ENCODE measurements around the gene SBF2. TPM values are rescaled to one million over a fixed set of nuclear protein-coding genes. Genes with fewer than 3 reads are reported as not detected.
"Not testable (repeated sequence)": the region's sequence is repeated elsewhere in the genome, so short reads cannot be mapped to it uniquely, and the experiment has no call there.

The SBF2 gene
- polyA plus RNA-seq, 1 donor = 45.4 TPM

GRCh38 chr11:9957072-9957471, 336.9 kb downstream of the SBF2 start:
- no peaks in the 10 kb centered on the region for H3K27me3 ChIP-seq (ENCODE audit: control insufficient read depth, insufficient read depth, low read length)
- H3K4me3 ChIP-seq (ENCODE audit: low read length) = no peak overlapping the region
- H3K27ac ChIP-seq (ENCODE audit: low read length) = no peak overlapping the region
- no peak for DNase-seq
- no CpG with 5 or more reads among the region's 4 CpGs for WGBS (ENCODE audit: insufficient coverage, low lambda C conversion rate)
- H3K4me1 ChIP-seq (ENCODE audit: control insufficient read depth, insufficient read depth, low read length) = no peaks in the 10 kb centered on the region
- H3K9me3 ChIP-seq (ENCODE audit: control insufficient read depth, low read depth, low read length) = no peaks in the 10 kb centered on the region
- H3K36me3 ChIP-seq (ENCODE audit: control insufficient read depth, insufficient read depth, low read length) = peaks cover 18% of the 10 kb centered on the region

- no peak for DNase-seq
- no peaks in the 10 kb centered on the region for H3K9me3 ChIP-seq (ENCODE audit: control insufficient read depth, low read depth, low read length)
- H3K4me3 ChIP-seq (ENCODE audit: low read length) = no peak overlapping the region
- peaks cover 15% of the 10 kb centered on the region for H3K36me3 ChIP-seq (ENCODE audit: control insufficient read depth, insufficient read depth, low read length)
- no peaks in the 10 kb centered on the region for H3K27me3 ChIP-seq (ENCODE audit: control insufficient read depth, insufficient read depth, low read length)
- no peaks in the 10 kb centered on the region for H3K4me1 ChIP-seq (ENCODE audit: control insufficient read depth, insufficient read depth, low read length)
- H3K27ac ChIP-seq (ENCODE audit: low read length) = no peak overlapping the region
- 100% methylated on average over 1 of the region's 2 CpGs for WGBS (ENCODE audit: insufficient coverage, low lambda C conversion rate)
Measured at GRCh38 chr11:9956483-9956882, 337.5 kb downstream of the SBF2 start.

GRCh38 chr11:9955391-9955790, 338.6 kb downstream of the SBF2 start:
- WGBS (ENCODE audit: insufficient coverage, low lambda C conversion rate) = no CpG with 5 or more reads among the region's 1 CpG
- Histone ChIP-seq H3K27me3 (ENCODE audit: control insufficient read depth, insufficient read depth, low read length) (no peaks in the 10 kb centered on the region), H3K27ac (ENCODE audit: low read length) (no peak overlapping the region)

GRCh38 chr11:9953994-9954626, 339.9 kb downstream of the SBF2 start:
- no peak overlapping the region for H3K27ac ChIP-seq (ENCODE audit: low read length)
- peaks cover 9% of the 10 kb centered on the region for H3K36me3 ChIP-seq (ENCODE audit: control insufficient read depth, insufficient read depth, low read length)
- WGBS (ENCODE audit: insufficient coverage, low lambda C conversion rate) = no CpG with 5 or more reads among the region's 3 CpGs
- no peaks in the 10 kb centered on the region for H3K4me1 ChIP-seq (ENCODE audit: control insufficient read depth, insufficient read depth, low read length)
- no peaks in the 10 kb centered on the region for H3K27me3 ChIP-seq (ENCODE audit: control insufficient read depth, insufficient read depth, low read length)
- DNase-seq = no peak
- H3K9me3 ChIP-seq (ENCODE audit: control insufficient read depth, low read depth, low read length) = no peaks in the 10 kb centered on the region
- H3K4me3 ChIP-seq (ENCODE audit: low read length) = no peak overlapping the region

More at GRCh38 chr11:9955391-9955790, 338.6 kb downstream of the SBF2 start:
- Histone ChIP-seq H3K4me3 (ENCODE audit: low read length) (no peak overlapping the region), H3K9me3 (ENCODE audit: control insufficient read depth, low read depth, low read length) (no peaks in the 10 kb centered on the region), H3K4me1 (ENCODE audit: control insufficient read depth, insufficient read depth, low read length) (no peaks in the 10 kb centered on the region), H3K36me3 (ENCODE audit: control insufficient read depth, insufficient read depth, low read length) (peaks cover 15% of the 10 kb centered on the region)
- DNase-seq = no peak

- H3K27ac ChIP-seq (ENCODE audit: low read length) = no peak overlapping the region
- no peak for DNase-seq
- peaks cover 2% of the 10 kb centered on the region for H3K36me3 ChIP-seq (ENCODE audit: control insufficient read depth, insufficient read depth, low read length)
- H3K27me3 ChIP-seq (ENCODE audit: control insufficient read depth, insufficient read depth, low read length) = no peaks in the 10 kb centered on the region
- WGBS (ENCODE audit: insufficient coverage, low lambda C conversion rate) = no CpG with 5 or more reads among the region's 3 CpGs
- no peak overlapping the region for H3K4me3 ChIP-seq (ENCODE audit: low read length)
- no peaks in the 10 kb centered on the region for H3K4me1 ChIP-seq (ENCODE audit: control insufficient read depth, insufficient read depth, low read length)
- no peaks in the 10 kb centered on the region for H3K9me3 ChIP-seq (ENCODE audit: control insufficient read depth, low read depth, low read length)
Measured at GRCh38 chr11:9952511-9953196, 341.4 kb downstream of the SBF2 start.

- no peak overlapping the region for H3K4me3 ChIP-seq (ENCODE audit: low read length)
- no peaks in the 10 kb centered on the region for H3K9me3 ChIP-seq (ENCODE audit: control insufficient read depth, low read depth, low read length)
- no peak overlapping the region for H3K27ac ChIP-seq (ENCODE audit: low read length)
- no CpG with 5 or more reads among the region's 1 CpG for WGBS (ENCODE audit: insufficient coverage, low lambda C conversion rate)
- peaks cover 6% of the 10 kb centered on the region for H3K36me3 ChIP-seq (ENCODE audit: control insufficient read depth, insufficient read depth, low read length)
- no peaks in the 10 kb centered on the region for H3K27me3 ChIP-seq (ENCODE audit: control insufficient read depth, insufficient read depth, low read length)
- DNase-seq = no peak
- no peaks in the 10 kb centered on the region for H3K4me1 ChIP-seq (ENCODE audit: control insufficient read depth, insufficient read depth, low read length)
Measured at GRCh38 chr11:9951807-9952206, 342.2 kb downstream of the SBF2 start.

- no peaks in the 10 kb centered on the region for H3K27me3 ChIP-seq (ENCODE audit: control insufficient read depth, insufficient read depth, low read length)
- WGBS (ENCODE audit: insufficient coverage, low lambda C conversion rate) = no CpG with 5 or more reads among the region's 3 CpGs
Measured at GRCh38 chr11:9950462-9950861, 343.6 kb downstream of the SBF2 start.

GRCh38 chr11:9947231-9947864, 346.7 kb downstream of the SBF2 start:
- H3K4me1 ChIP-seq (ENCODE audit: control insufficient read depth, insufficient read depth, low read length) = no peaks in the 10 kb centered on the region
- DNase-seq = no peak
- 87% methylated on average over 4 of the region's 7 CpGs for WGBS (ENCODE audit: insufficient coverage, low lambda C conversion rate)
- H3K4me3 ChIP-seq (ENCODE audit: low read length) = no peak overlapping the region
- no peak overlapping the region for H3K27ac ChIP-seq (ENCODE audit: low read length)
- H3K36me3 ChIP-seq (ENCODE audit: control insufficient read depth, insufficient read depth, low read length) = peaks cover 6% of the 10 kb centered on the region
- H3K9me3 ChIP-seq (ENCODE audit: control insufficient read depth, low read depth, low read length) = no peaks in the 10 kb centered on the region
- H3K27me3 ChIP-seq (ENCODE audit: control insufficient read depth, insufficient read depth, low read length) = no peaks in the 10 kb centered on the region

More at GRCh38 chr11:9950462-9950861, 343.6 kb downstream of the SBF2 start:
- Histone ChIP-seq H3K27ac (ENCODE audit: low read length) (no peak overlapping the region), H3K4me1 (ENCODE audit: control insufficient read depth, insufficient read depth, low read length) (no peaks in the 10 kb centered on the region), H3K9me3 (ENCODE audit: control insufficient read depth, low read depth, low read length) (no peaks in the 10 kb centered on the region), H3K4me3 (ENCODE audit: low read length) (no peak overlapping the region), H3K36me3 (ENCODE audit: control insufficient read depth, insufficient read depth, low read length) (peaks cover 6% of the 10 kb centered on the region)
- DNase-seq = no peak

- not testable (repeated sequence) for H3K9me3 ChIP-seq (ENCODE audit: control insufficient read depth, low read depth, low read length); H3K36me3 ChIP-seq (ENCODE audit: control insufficient read depth, insufficient read depth, low read length); DNase-seq; H3K27me3 ChIP-seq (ENCODE audit: control insufficient read depth, insufficient read depth, low read length); H3K27ac ChIP-seq (ENCODE audit: low read length); H3K4me3 ChIP-seq (ENCODE audit: low read length); H3K4me1 ChIP-seq (ENCODE audit: control insufficient read depth, insufficient read depth, low read length)
- 100% methylated on average over 1 of the region's 1 CpG for WGBS (ENCODE audit: insufficient coverage, low lambda C conversion rate)
Measured at GRCh38 chr11:9945680-9946079, 348.3 kb downstream of the SBF2 start.

- peaks cover 6% of the 10 kb centered on the region for H3K36me3 ChIP-seq (ENCODE audit: control insufficient read depth, insufficient read depth, low read length)
- H3K4me3 ChIP-seq (ENCODE audit: low read length) = no peak overlapping the region
- H3K27ac ChIP-seq (ENCODE audit: low read length) = no peak overlapping the region
- no peaks in the 10 kb centered on the region for H3K27me3 ChIP-seq (ENCODE audit: control insufficient read depth, insufficient read depth, low read length)
- peak; percentile 6 to 10 for DNase-seq
- no peaks in the 10 kb centered on the region for H3K9me3 ChIP-seq (ENCODE audit: control insufficient read depth, low read depth, low read length)
- no peaks in the 10 kb centered on the region for H3K4me1 ChIP-seq (ENCODE audit: control insufficient read depth, insufficient read depth, low read length)
- WGBS (ENCODE audit: insufficient coverage, low lambda C conversion rate) = 100% methylated on average over 1 of the region's 3 CpGs
Measured at GRCh38 chr11:9943386-9944110, 350.5 kb downstream of the SBF2 start.
